ENCODE results near the gene ENTPD8. TPM values are rescaled to one million over a fixed set of nuclear protein-coding genes. Genes with fewer than 3 reads are reported as not detected.

ENTPD8 gene
- total and polyA plus RNA-seq, 2 experiments from 2014 or later: 7.1 to 16.5 TPM

- H3K4me1 ChIP-seq (ENCODE audit: insufficient read depth): no peaks in the 10 kb centered on the region
- no peaks in the 10 kb centered on the region for H3K27me3 ChIP-seq
- TF ChIP-seq CTCF (IDR thresholded peaks at IDR 0.05; ENCODE audit: poor library complexity) (no peak), EZH2 (IDR thresholded peaks at IDR 0.05; ENCODE audit: borderline replicate concordance) (no peak), EZH2phosphoT487 (IDR thresholded peaks at IDR 0.05; ENCODE audit: low read depth, severe bottlenecking, unreplicated experiment) (no peak)
- no peaks in the 10 kb centered on the region for H4K20me1 ChIP-seq (ENCODE audit: insufficient read depth, poor library complexity, severe bottlenecking)
- no peaks in the 10 kb centered on the region for H3K36me3 ChIP-seq (replicated peaks; ENCODE audit: insufficient read depth, low read depth)
- H3K79me2 ChIP-seq: no peaks in the 10 kb centered on the region
- no peaks in the 10 kb centered on the region for H3K9me2 ChIP-seq (replicated peaks; ENCODE audit: insufficient read depth)
- no peak overlapping the region for H3K27ac ChIP-seq
- H2AFZ ChIP-seq: no peak overlapping the region
- DNase-seq (ENCODE audit: low spot score): no peak
- no peak overlapping the region for H3K4me3 ChIP-seq
- WGBS (ENCODE audit: low lambda C conversion rate, missing lambda C conversion rate): 90% methylated on average over 6 of the region's 6 CpGs
- no peaks in the 10 kb centered on the region for H3K9me3 ChIP-seq (ENCODE audit: low read depth)
- no peak overlapping the region for H3K4me2 ChIP-seq
These were observed 47.1 kb upstream of the ENTPD8 start for GRCh38 chr9:137488327-137488653.

GRCh38 chr9:137487454-137488326 is 46.5 kb upstream of the ENTPD8 start:
- no peak for DNase-seq (ENCODE audit: low spot score)
- Histone ChIP-seq H3K27ac (no peak overlapping the region), H3K36me3 (replicated peaks; ENCODE audit: insufficient read depth, low read depth) (no peaks in the 10 kb centered on the region), H3K4me3 (no peak overlapping the region), H3K4me1 (ENCODE audit: insufficient read depth) (no peaks in the 10 kb centered on the region), H4K20me1 (ENCODE audit: insufficient read depth, poor library complexity, severe bottlenecking) (no peaks in the 10 kb centered on the region), H2AFZ (no peak overlapping the region), H3K4me2 (no peak overlapping the region), H3K79me2 (no peaks in the 10 kb centered on the region), H3K9me3 (ENCODE audit: low read depth) (no peaks in the 10 kb centered on the region), H3K9me2 (replicated peaks; ENCODE audit: insufficient read depth) (no peaks in the 10 kb centered on the region), H3K27me3 (no peaks in the 10 kb centered on the region)
- 86% methylated on average over 41 of the region's 41 CpGs for WGBS (ENCODE audit: low lambda C conversion rate, missing lambda C conversion rate)
- TF ChIP-seq EZH2phosphoT487 (IDR thresholded peaks at IDR 0.05; ENCODE audit: low read depth, severe bottlenecking, unreplicated experiment): no peak
- no peak for TF ChIP-seq CTCF (IDR thresholded peaks at IDR 0.05; ENCODE audit: poor library complexity)
- TF ChIP-seq EZH2 (IDR thresholded peaks at IDR 0.05; ENCODE audit: borderline replicate concordance): no peak

- H3K4me3 ChIP-seq: no peak overlapping the region
- H3K79me2 ChIP-seq: no peaks in the 10 kb centered on the region
- no peaks in the 10 kb centered on the region for H3K4me1 ChIP-seq (ENCODE audit: insufficient read depth)
- no peaks in the 10 kb centered on the region for H3K9me3 ChIP-seq (ENCODE audit: low read depth)
- no peak overlapping the region for H3K4me2 ChIP-seq
- no peaks in the 10 kb centered on the region for H3K9me2 ChIP-seq (replicated peaks; ENCODE audit: insufficient read depth)
- no peak overlapping the region for H2AFZ ChIP-seq
- H3K36me3 ChIP-seq (replicated peaks; ENCODE audit: insufficient read depth, low read depth): no peaks in the 10 kb centered on the region
- no peak overlapping the region for H3K27ac ChIP-seq
- H4K20me1 ChIP-seq (ENCODE audit: insufficient read depth, poor library complexity, severe bottlenecking): no peaks in the 10 kb centered on the region
- DNase-seq (ENCODE audit: low spot score): no peak
- 93% methylated on average over 33 of the region's 35 CpGs for WGBS (ENCODE audit: low lambda C conversion rate, missing lambda C conversion rate)
- TF ChIP-seq EZH2phosphoT487 (IDR thresholded peaks at IDR 0.05; ENCODE audit: low read depth, severe bottlenecking, unreplicated experiment): no peak
- no peak for TF ChIP-seq EZH2 (IDR thresholded peaks at IDR 0.05; ENCODE audit: borderline replicate concordance)
- no peak for TF ChIP-seq CTCF (IDR thresholded peaks at IDR 0.05; ENCODE audit: poor library complexity)
- H3K27me3 ChIP-seq: no peaks in the 10 kb centered on the region
These were observed 45.6 kb upstream of the ENTPD8 start for GRCh38 chr9:137486545-137487453.

All from hepatocyte (in vitro differentiated cells).